Upper lobe of left lung (tissue), 4 donors: Measurements from ENCODE around the gene ZFYVE16.

Experiments
- CTCF ChIP-seq, 6 experiments: fragments of 450-650 bp in 4 of 6; fragments of 200-600 bp in 2 of 6; sonication (generic) in 2 of 6; IDR thresholded peaks; one replicate each; pipeline ENCODE4 v1.5.1; 2016 to 2019; ENCODE audit warnings: antibody characterized with exemption in 6 of 6
- EP300 ChIP-seq, 4 donors: sonication (generic); formaldehyde crosslinking; IDR thresholded peaks; one replicate each; pipeline ENCODE4 v1.5.1; 2017; ENCODE audit warnings: antibody characterized with exemption in 4 of 4, control low read depth in 2 of 4
- POLR2A ChIP-seq, 4 donors: fragments of 450-650 bp; IDR thresholded peaks; one replicate each; pipeline ENCODE4 v1.5.1; 2016 to 2017; ENCODE audit warnings: antibody characterized with exemption in 4 of 4, mild to moderate bottlenecking in 2 of 4
- POLR2AphosphoS5 ChIP-seq, 2 donors: sonication (generic); formaldehyde crosslinking; IDR thresholded peaks; one replicate each; pipeline ENCODE4 v1.5.1; 2017; ENCODE audit warnings: antibody characterized with exemption in 2 of 2

GRCh38 chr5:80495891-80496290 lies 88.0 kb downstream of the ZFYVE16 start:
- no peak for TF ChIP-seq POLR2A (IDR thresholded peaks at IDR 0.05)
- no peak for TF ChIP-seq CTCF (IDR thresholded peaks at IDR 0.05)
- no peak for TF ChIP-seq POLR2AphosphoS5 (IDR thresholded peaks at IDR 0.05)
- TF ChIP-seq EP300 (IDR thresholded peaks at IDR 0.05): no peak
